ENCODE results near the gene RNF214. TPM values are rescaled to one million over a fixed set of nuclear protein-coding genes. Genes with fewer than 3 reads are reported as not detected.

The RNF214 gene
- total and polyA plus RNA-seq, 2 of the 13 experiments (the other 11 are each of a cell fraction or from before 2014, with no cell fraction given), result 10.7 to 12.6 TPM

- TF ChIP-seq KMT2A (CRISPR knock-in tag; IDR thresholded peaks at IDR 0.05) (no peak), PHF5A (CRISPR knock-in tag; IDR thresholded peaks at IDR 0.05; ENCODE audit: low read depth, unreplicated experiment) (no peak), SNAPC5 (CRISPR knock-in tag; IDR thresholded peaks at IDR 0.05; ENCODE audit: borderline replicate concordance) (no peak), FOSL1 (CRISPR knock-in tag; IDR thresholded peaks at IDR 0.05; ENCODE audit: borderline replicate concordance) (no peak), ZNF782 (CRISPR knock-in tag; IDR thresholded peaks at IDR 0.05; ENCODE audit: borderline replicate concordance) (peak; percentile 88; the same call in 1 of the 2 replicates), ZNF543 (CRISPR knock-in tag; IDR thresholded peaks at IDR 0.05) (no peak; the same call in 1 of the 2 replicates), EEA1 (CRISPR knock-in tag; IDR thresholded peaks at IDR 0.05; ENCODE audit: borderline replicate concordance) (no peak; the same call in 1 of the 2 replicates), NR2C2 (CRISPR knock-in tag; IDR thresholded peaks at IDR 0.05; ENCODE audit: borderline replicate concordance) (peak; percentile 34; the same call in 1 of the 2 replicates), HMGXB3 (CRISPR knock-in tag; IDR thresholded peaks at IDR 0.05; ENCODE audit: borderline replicate concordance) (no peak), XRCC5 (optimal IDR thresholded peaks at IDR 0.05; ENCODE audit: low read length) (no peak), RCOR2 (CRISPR knock-in tag; IDR thresholded peaks at IDR 0.05) (peak; percentile 29; the same call in 1 of the 2 replicates), HNRNPL (IDR thresholded peaks at IDR 0.05; ENCODE audit: low read depth, low read length) (no peak), CHD2 (IDR thresholded peaks at IDR 0.05; ENCODE audit: low read depth, low read length) (no peak), NR0B2 (CRISPR knock-in tag; IDR thresholded peaks at IDR 0.05) (0 out of 2 replicates have a peak, but pooled peaks have one; percentile 36), LRRFIP1 (CRISPR knock-in tag; conservative IDR thresholded peaks at IDR 0.05) (no peak), ZBTB8A (CRISPR knock-in tag; IDR thresholded peaks at IDR 0.05; ENCODE audit: borderline replicate concordance, low read depth) (no peak), ZNF709 (CRISPR knock-in tag; IDR thresholded peaks at IDR 0.05) (0 out of 2 replicates have a peak, but pooled peaks have one; percentile 31)
- TF ChIP-seq, protein P1, sequence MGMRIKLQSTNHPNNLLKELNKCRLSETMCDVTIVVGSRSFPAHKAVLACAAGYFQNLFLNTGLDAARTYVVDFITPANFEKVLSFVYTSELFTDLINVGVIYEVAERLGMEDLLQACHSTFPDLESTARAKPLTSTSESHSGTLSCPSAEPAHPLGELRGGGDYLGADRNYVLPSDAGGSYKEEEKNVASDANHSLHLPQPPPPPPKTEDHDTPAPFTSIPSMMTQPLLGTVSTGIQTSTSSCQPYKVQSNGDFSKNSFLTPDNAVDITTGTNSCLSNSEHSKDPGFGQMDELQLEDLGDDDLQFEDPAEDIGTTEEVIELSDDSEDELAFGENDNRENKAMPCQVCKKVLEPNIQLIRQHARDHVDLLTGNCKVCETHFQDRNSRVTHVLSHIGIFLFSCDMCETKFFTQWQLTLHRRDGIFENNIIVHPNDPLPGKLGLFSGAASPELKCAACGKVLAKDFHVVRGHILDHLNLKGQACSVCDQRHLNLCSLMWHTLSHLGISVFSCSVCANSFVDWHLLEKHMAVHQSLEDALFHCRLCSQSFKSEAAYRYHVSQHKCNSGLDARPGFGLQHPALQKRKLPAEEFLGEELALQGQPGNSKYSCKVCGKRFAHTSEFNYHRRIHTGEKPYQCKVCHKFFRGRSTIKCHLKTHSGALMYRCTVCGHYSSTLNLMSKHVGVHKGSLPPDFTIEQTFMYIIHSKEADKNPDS (CRISPR knock-in tag; IDR thresholded peaks at IDR 0.05), result no peak
Measured at GRCh38 chr11:117299351-117300282, 67.1 kb downstream of the RNF214 start (continued).

All from HepG2 (cell line).